WTC11 (cell line): Measurements from ENCODE around the gene IL12RB1. TPM values are rescaled to one million over a fixed set of nuclear protein-coding genes. Genes with fewer than 3 reads are reported as not detected.

Source experiments
- ATAC-seq: fragments of 200-7000 bp; cut with Tn5 transposase; 2 replicates; pipeline ENCODE4 v1.10.0; 2021; ENCODE audit warnings: mild to moderate bottlenecking, moderate library complexity
- CTCF ChIA-PET: fragments of 300-600 bp; sonication (Branson Sonifier 250); formaldehyde crosslinking; loops from one replicate; lab custom pipeline; 2021; ENCODE audit warnings: antibody characterized with exemption; lab: Charles Lee
- POLR2A ChIA-PET: fragments of 350-600 bp; sonication (Branson Sonifier 250); formaldehyde crosslinking; loops from one replicate; lab custom pipeline; 2021; ENCODE audit warnings: antibody characterized with exemption; lab: Charles Lee
- DNase-seq: peaks from one replicate; pipeline ENCODE4 v3.0.0; 2021; ENCODE audit warnings: low spot score
- H3K27ac Mint-ChIP-seq: 2 replicates; pipeline ENCODE4 v1.8.0; 2021; ENCODE audit warnings: mixed read lengths
- H3K27me3 Mint-ChIP-seq: 2 replicates; pipeline ENCODE4 v1.8.0; 2021; ENCODE audit warnings: low read depth, mild to moderate bottlenecking, moderate library complexity, mixed read lengths
- H3K36me3 Mint-ChIP-seq: 2 replicates; pipeline ENCODE4 v1.8.0; 2021; ENCODE audit warnings: mixed read lengths
- H3K4me1 Mint-ChIP-seq: 2 replicates; pipeline ENCODE4 v1.8.0; 2022; ENCODE audit warnings: mixed read lengths
- H3K4me3 Mint-ChIP-seq: 2 replicates; pipeline ENCODE4 v1.8.0; 2021; ENCODE audit warnings: mild to moderate bottlenecking, moderate library complexity, mixed read lengths
- H3K9me3 Mint-ChIP-seq: 2 replicates; pipeline ENCODE4 v1.8.0; 2021; ENCODE audit warnings: mixed read lengths
- ATF1 ChIP-seq: sonication (generic); formaldehyde crosslinking; IDR thresholded peaks from 2 replicates; pipeline ENCODE4 v1.8.1; 2023; ENCODE audit warnings: mild to moderate bottlenecking, moderate library complexity, missing genetic modification reagents
- FOXJ3 ChIP-seq: sonication (generic); formaldehyde crosslinking; IDR thresholded peaks from 2 replicates; pipeline ENCODE4 v1.9.0; 2021; ENCODE audit warnings: missing genetic modification reagents, mild to moderate bottlenecking, borderline replicate concordance
- FOXK1 ChIP-seq: sonication (generic); formaldehyde crosslinking; IDR thresholded peaks from 2 replicates; pipeline ENCODE4 v1.8.0; 2022; ENCODE audit warnings: mild to moderate bottlenecking, moderate library complexity, missing genetic modification reagents
- FOXP1 ChIP-seq: sonication (generic); formaldehyde crosslinking; IDR thresholded peaks from 2 replicates; pipeline ENCODE4 v1.8.0; 2022; ENCODE audit warnings: missing genetic modification reagents, mild to moderate bottlenecking, moderate library complexity, borderline replicate concordance
- NFE2L1 ChIP-seq: sonication (generic); formaldehyde crosslinking; IDR thresholded peaks from 2 replicates; pipeline ENCODE4 v1.8.1; 2023; ENCODE audit warnings: missing genetic modification reagents
- NFYB ChIP-seq: sonication (generic); formaldehyde crosslinking; conservative IDR thresholded peaks from 2 replicates; pipeline ENCODE4 v1.8.0; 2022; ENCODE audit warnings: low read depth, missing genetic modification reagents
- RORB ChIP-seq: fragments of 250-450 bp; sonication (Bioruptor Pico); IDR thresholded peaks from 2 replicates; pipeline ENCODE4 v1.9.0; 2021; ENCODE audit warnings: mild to moderate bottlenecking
- SP1 ChIP-seq: sonication (generic); formaldehyde crosslinking; conservative IDR thresholded peaks from 2 replicates; pipeline ENCODE4 v1.8.1; 2022; ENCODE audit warnings: missing genetic modification reagents
- STAT6 ChIP-seq: sonication (generic); formaldehyde crosslinking; conservative IDR thresholded peaks from 2 replicates; pipeline ENCODE4 v1.8.1; 2023; ENCODE audit warnings: mild to moderate bottlenecking, low read depth, missing genetic modification reagents, moderate library complexity
- TCF7 ChIP-seq: sonication (generic); formaldehyde crosslinking; IDR thresholded peaks from 2 replicates; pipeline ENCODE4 v1.8.0; 2022; ENCODE audit warnings: mild to moderate bottlenecking, low read depth, missing genetic modification reagents, moderate library complexity
- ZBTB43 ChIP-seq: sonication (generic); formaldehyde crosslinking; IDR thresholded peaks from 2 replicates; pipeline ENCODE4 v1.8.1; 2023; ENCODE audit warnings: mild to moderate bottlenecking, missing genetic modification reagents
- ZNF263 ChIP-seq: sonication (generic); formaldehyde crosslinking; IDR thresholded peaks from 2 replicates; pipeline ENCODE4 v1.8.1; 2022; ENCODE audit warnings: low read depth, mild to moderate bottlenecking, moderate library complexity, missing genetic modification reagents
- ZNF423 ChIP-seq: fragments of 250-450 bp; sonication (Bioruptor Pico); IDR thresholded peaks from 2 replicates; pipeline ENCODE4 v2.1.2; 2022; ENCODE audit warnings: mild to moderate bottlenecking, moderate library complexity
- total RNA-seq: library from RNA; stranded (reverse); gene quantifications from 3 replicates; pipeline ENCODE4 v1.2.3, GENCODE V29; 2021
- TF ChIP-seq, protein P1 (sequence below): sonication (generic); formaldehyde crosslinking; IDR thresholded peaks from 2 replicates; pipeline ENCODE4 v1.8.1; 2023; ENCODE audit warnings: mild to moderate bottlenecking, missing genetic modification reagents, moderate library complexity
- TF ChIP-seq, protein P2 (sequence below): fragments of 250-450 bp; sonication (Bioruptor Pico); IDR thresholded peaks from 2 replicates; pipeline ENCODE4 v1.9.0; 2021; ENCODE audit warnings: mild to moderate bottlenecking
- TF ChIP-seq, protein P3 (sequence below): sonication (generic); formaldehyde crosslinking; IDR thresholded peaks from 2 replicates; pipeline ENCODE4 v1.8.0; 2022; ENCODE audit warnings: mild to moderate bottlenecking, missing genetic modification reagents
- TF ChIP-seq, protein P4 (sequence below): sonication (generic); formaldehyde crosslinking; IDR thresholded peaks from 2 replicates; pipeline ENCODE4 v1.8.1; 2022; ENCODE audit warnings: missing genetic modification reagents, borderline replicate concordance

The IL12RB1 gene
- total RNA-seq, 1 experiment from 2014 or later = not detected

GRCh38 chr19:18085702-18086457, 854 bp downstream of the IL12RB1 start:
- POLR2A ChIA-PET = no interaction called here

More at GRCh38 chr19:18085702-18086457, 854 bp downstream of the IL12RB1 start:
- Mint-ChIP-seq H3K4me1 (no peaks in the 10 kb centered on the region), H3K27me3 (peaks cover 9% of the 10 kb centered on the region; the same call in 1 of the 2 replicates), H3K9me3 (peaks cover 12% of the 10 kb centered on the region), H3K36me3 (no peaks in the 10 kb centered on the region), H3K4me3 (no peak overlapping the region), H3K27ac (no peak overlapping the region)
- CTCF ChIA-PET = no interaction called here
- DNase-seq (no peak), ATAC-seq (no peak)
- no peak for TF ChIP-seq TCF7 (CRISPR knock-in tag)
- TF ChIP-seq SP1 (CRISPR knock-in tag) = no peak
- TF ChIP-seq ZBTB43 (CRISPR knock-in tag) = no peak
- TF ChIP-seq, protein P1, sequence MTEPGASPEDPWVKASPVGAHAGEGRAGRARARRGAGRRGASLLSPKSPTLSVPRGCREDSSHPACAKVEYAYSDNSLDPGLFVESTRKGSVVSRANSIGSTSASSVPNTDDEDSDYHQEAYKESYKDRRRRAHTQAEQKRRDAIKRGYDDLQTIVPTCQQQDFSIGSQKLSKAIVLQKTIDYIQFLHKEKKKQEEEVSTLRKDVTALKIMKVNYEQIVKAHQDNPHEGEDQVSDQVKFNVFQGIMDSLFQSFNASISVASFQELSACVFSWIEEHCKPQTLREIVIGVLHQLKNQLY (CRISPR knock-in tag) = no peak
- TF ChIP-seq RORB = no peak
- TF ChIP-seq ATF1 (CRISPR knock-in tag) = no peak
- TF ChIP-seq, protein P2, sequence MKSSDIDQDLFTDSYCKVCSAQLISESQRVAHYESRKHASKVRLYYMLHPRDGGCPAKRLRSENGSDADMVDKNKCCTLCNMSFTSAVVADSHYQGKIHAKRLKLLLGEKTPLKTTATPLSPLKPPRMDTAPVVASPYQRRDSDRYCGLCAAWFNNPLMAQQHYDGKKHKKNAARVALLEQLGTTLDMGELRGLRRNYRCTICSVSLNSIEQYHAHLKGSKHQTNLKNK (CRISPR knock-in tag) = no peak
- no peak for TF ChIP-seq NFYB (CRISPR knock-in tag)
- no peak for TF ChIP-seq FOXP1 (CRISPR knock-in tag)
- no peak for TF ChIP-seq NFE2L1 (CRISPR knock-in tag)
- TF ChIP-seq FOXK1 (CRISPR knock-in tag) = no peak
- no peak for TF ChIP-seq ZNF423 (CRISPR knock-in tag)
- TF ChIP-seq STAT6 = no peak
- TF ChIP-seq, protein P3, sequence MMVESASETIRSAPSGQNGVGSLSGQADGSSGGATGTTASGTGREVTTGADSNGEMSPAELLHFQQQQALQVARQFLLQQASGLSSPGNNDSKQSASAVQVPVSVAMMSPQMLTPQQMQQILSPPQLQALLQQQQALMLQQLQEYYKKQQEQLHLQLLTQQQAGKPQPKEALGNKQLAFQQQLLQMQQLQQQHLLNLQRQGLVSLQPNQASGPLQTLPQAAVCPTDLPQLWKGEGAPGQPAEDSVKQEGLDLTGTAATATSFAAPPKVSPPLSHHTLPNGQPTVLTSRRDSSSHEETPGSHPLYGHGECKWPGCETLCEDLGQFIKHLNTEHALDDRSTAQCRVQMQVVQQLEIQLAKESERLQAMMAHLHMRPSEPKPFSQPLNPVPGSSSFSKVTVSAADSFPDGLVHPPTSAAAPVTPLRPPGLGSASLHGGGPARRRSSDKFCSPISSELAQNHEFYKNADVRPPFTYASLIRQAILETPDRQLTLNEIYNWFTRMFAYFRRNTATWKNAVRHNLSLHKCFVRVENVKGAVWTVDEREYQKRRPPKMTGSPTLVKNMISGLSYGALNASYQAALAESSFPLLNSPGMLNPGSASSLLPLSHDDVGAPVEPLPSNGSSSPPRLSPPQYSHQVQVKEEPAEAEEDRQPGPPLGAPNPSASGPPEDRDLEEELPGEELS (CRISPR knock-in tag) = no peak
- TF ChIP-seq FOXJ3 (CRISPR knock-in tag) = no peak
- TF ChIP-seq, protein P4, sequence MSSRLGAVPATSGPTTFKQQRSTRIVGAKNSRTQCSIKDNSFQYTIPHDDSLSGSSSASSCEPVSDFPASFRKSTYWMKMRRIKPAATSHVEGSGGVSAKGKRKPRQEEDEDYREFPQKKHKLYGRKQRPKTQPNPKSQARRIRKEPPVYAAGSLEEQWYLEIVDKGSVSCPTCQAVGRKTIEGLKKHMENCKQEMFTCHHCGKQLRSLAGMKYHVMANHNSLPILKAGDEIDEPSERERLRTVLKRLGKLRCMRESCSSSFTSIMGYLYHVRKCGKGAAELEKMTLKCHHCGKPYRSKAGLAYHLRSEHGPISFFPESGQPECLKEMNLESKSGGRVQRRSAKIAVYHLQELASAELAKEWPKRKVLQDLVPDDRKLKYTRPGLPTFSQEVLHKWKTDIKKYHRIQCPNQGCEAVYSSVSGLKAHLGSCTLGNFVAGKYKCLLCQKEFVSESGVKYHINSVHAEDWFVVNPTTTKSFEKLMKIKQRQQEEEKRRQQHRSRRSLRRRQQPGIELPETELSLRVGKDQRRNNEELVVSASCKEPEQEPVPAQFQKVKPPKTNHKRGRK (CRISPR knock-in tag) = no peak
- no peak for TF ChIP-seq ZNF263 (CRISPR knock-in tag)
